ENCODE results near the gene MCRIP1. TPM values are rescaled to one million over a fixed set of nuclear protein-coding genes. Genes with fewer than 3 reads are reported as not detected.

Gene MCRIP1
- polyA plus RNA-seq, 1 experiment = 63.2 TPM

- H3K27ac ChIP-seq (ENCODE audit: low read depth, low read length) = no peak overlapping the region
- ChIA-PET POLR2A (interaction anchor here (0.5 kb wide), 1 partner anchor 175 kb away, joined by 4 read pairs; no protein-coding TSS in a partner anchor), CTCF (no interaction called here)
- DNase-seq (ENCODE audit: low read depth, low spot score) = no peak
- H3K27me3 ChIP-seq (ENCODE audit: control insufficient read depth, insufficient read depth, low read length) = peaks cover 11% of the 10 kb centered on the region
- peaks cover 7% of the 10 kb centered on the region; the same call in 1 of the 2 replicates for H3K9me3 ChIP-seq (ENCODE audit: control insufficient read depth, insufficient read depth, low read length)
- no peak for TF ChIP-seq CTCF (IDR thresholded peaks at IDR 0.05; ENCODE audit: low read depth, low read length)
- no peak overlapping the region for H3K4me3 ChIP-seq (ENCODE audit: low read depth, low read length)
Measured at GRCh38 chr17:81813861-81814683, 19.0 kb downstream of the MCRIP1 start.

- CTCF ChIA-PET = no interaction called here
- no peak overlapping the region for H3K4me3 ChIP-seq (ENCODE audit: low read depth, low read length)
- POLR2A ChIA-PET = interaction anchor here (0.5 kb wide), 1 partner anchor 174 kb away, joined by 4 read pairs; no protein-coding TSS in a partner anchor
- no peak overlapping the region for H3K27ac ChIP-seq (ENCODE audit: low read depth, low read length)
- TF ChIP-seq CTCF (IDR thresholded peaks at IDR 0.05; ENCODE audit: low read depth, low read length) = no peak
- H3K9me3 ChIP-seq (ENCODE audit: control insufficient read depth, insufficient read depth, low read length) = peaks cover 10% of the 10 kb centered on the region; the same call in 1 of the 2 replicates
- H3K27me3 ChIP-seq (ENCODE audit: control insufficient read depth, insufficient read depth, low read length) = peaks cover 14% of the 10 kb centered on the region
- no peak for DNase-seq (ENCODE audit: low read depth, low spot score)
Measured at GRCh38 chr17:81813371-81813684, 19.8 kb downstream of the MCRIP1 start.

GRCh38 chr17:81812571-81813370 is 20.3 kb downstream of the MCRIP1 start:
- POLR2A ChIA-PET = no interaction called here
- H3K27me3 ChIP-seq (ENCODE audit: control insufficient read depth, insufficient read depth, low read length) = peaks cover 17% of the 10 kb centered on the region
- no peak for DNase-seq (ENCODE audit: low read depth, low spot score)
- H3K9me3 ChIP-seq (ENCODE audit: control insufficient read depth, insufficient read depth, low read length) = peaks cover 10% of the 10 kb centered on the region; the same call in 1 of the 2 replicates
- H3K4me3 ChIP-seq (ENCODE audit: low read depth, low read length) = no peak overlapping the region
- CTCF ChIA-PET = no interaction called here
- no peak overlapping the region for H3K27ac ChIP-seq (ENCODE audit: low read depth, low read length)
- no peak for TF ChIP-seq CTCF (IDR thresholded peaks at IDR 0.05; ENCODE audit: low read depth, low read length)

- Histone ChIP-seq H3K9me3 (ENCODE audit: control insufficient read depth, insufficient read depth, low read length) (peaks cover 10% of the 10 kb centered on the region; the same call in 1 of the 2 replicates), H3K27ac (ENCODE audit: low read depth, low read length) (no peak overlapping the region), H3K27me3 (ENCODE audit: control insufficient read depth, insufficient read depth, low read length) (peaks cover 21% of the 10 kb centered on the region), H3K4me3 (ENCODE audit: low read depth, low read length) (no peak overlapping the region)
- ChIA-PET POLR2A (no interaction called here), CTCF (no interaction called here)
- TF ChIP-seq CTCF (IDR thresholded peaks at IDR 0.05; ENCODE audit: low read depth, low read length) = no peak
- no peak for DNase-seq (ENCODE audit: low read depth, low spot score)
Measured at GRCh38 chr17:81811705-81812570, 21.2 kb downstream of the MCRIP1 start.
